Endothelial cell of umbilical vein (primary cell): Measurements from ENCODE around the gene ADIPOR2.

ENCODE experiments used
- EZH2 ChIP-seq: IDR thresholded peaks from 2 replicates; pipeline ENCODE4 v1.6.1; 2012; ENCODE audit warnings: borderline replicate concordance, low read depth, mild to moderate bottlenecking, moderate library complexity, low read length, inconsistent platforms; ENCODE audit not compliant: severe bottlenecking
- FOS ChIP-seq: IDR thresholded peaks from 2 replicates; pipeline ENCODE4 v1.6.1; 2011; ENCODE audit warnings: mild to moderate bottlenecking, low read length, moderate library complexity, borderline replicate concordance; ENCODE audit not compliant: insufficient read depth
- GATA2 ChIP-seq: IDR thresholded peaks from 2 replicates; pipeline ENCODE4 v1.7.0; 2011; ENCODE audit warnings: low read depth, mild to moderate bottlenecking, moderate library complexity, mixed read lengths, low read length; ENCODE audit not compliant: insufficient read length, insufficient read depth
- JUN ChIP-seq: IDR thresholded peaks from 2 replicates; pipeline ENCODE4 v1.6.1; 2011; ENCODE audit warnings: borderline replicate concordance, low read depth; ENCODE audit not compliant: insufficient read length, insufficient read depth
- MYC ChIP-seq: IDR thresholded peaks from one replicate; pipeline ENCODE4 v1.6.1; 2011; ENCODE audit warnings: mild to moderate bottlenecking, low read depth, low read length
- POLR2A ChIP-seq: IDR thresholded peaks from 2 replicates; pipeline ENCODE4 v1.6.1; 2012; ENCODE audit warnings: low read depth, mild to moderate bottlenecking, control low read depth, low read length
- POLR2AphosphoS5 ChIP-seq: IDR thresholded peaks from 2 replicates; pipeline ENCODE4 v1.6.1; 2012; ENCODE audit warnings: low read depth, mild to moderate bottlenecking, control low read depth, low read length, moderate library complexity; ENCODE audit not compliant: insufficient read depth
- TF ChIP-seq, protein P1 (sequence below), 2 donors: IDR thresholded peaks; 1 replicate in 1 of 2; 2 replicates in 1 of 2; pipeline ENCODE4 v1.5.1; 2011; ENCODE audit warnings: low read length in 2 of 2, mild to moderate bottlenecking in 2 of 2, moderate library complexity in 2 of 2, control low read depth in 1 of 2, inconsistent platforms in 1 of 2, low read depth in 1 of 2; ENCODE audit not compliant: insufficient read depth in 1 of 2; ENCODE audit errors: extremely low read depth in 1 of 2
- TF ChIP-seq, protein P2 (sequence below): IDR thresholded peaks from 2 replicates; pipeline ENCODE4 v1.6.1; 2011; ENCODE audit not compliant: insufficient read depth, insufficient read length

DNA sequence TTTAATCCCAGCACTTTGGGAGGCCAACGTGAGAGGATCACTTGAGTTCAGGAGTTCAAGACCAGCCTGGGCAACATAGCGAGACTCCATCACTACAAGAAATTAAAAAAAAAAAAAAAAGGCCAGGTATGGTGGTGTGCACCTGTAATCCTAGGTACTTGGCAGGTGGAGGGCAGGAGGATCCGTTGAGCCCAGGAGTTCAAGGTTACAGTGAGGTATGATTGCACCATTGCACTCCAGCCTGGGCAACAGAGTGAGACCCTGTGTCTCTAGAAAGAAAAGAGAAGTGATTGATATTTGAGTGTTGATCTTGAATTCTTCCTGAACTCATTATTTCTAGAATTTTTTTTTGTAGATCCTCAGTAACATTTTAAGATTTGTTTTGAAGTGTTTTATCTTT lies 59.4 kb downstream of the ADIPOR2 start:
- TF ChIP-seq POLR2A (no peak), FOS (no peak), POLR2AphosphoS5 (no peak), MYC (no peak), EZH2 (no peak), GATA2 (no peak), JUN (no peak)
- TF ChIP-seq, protein P1, sequence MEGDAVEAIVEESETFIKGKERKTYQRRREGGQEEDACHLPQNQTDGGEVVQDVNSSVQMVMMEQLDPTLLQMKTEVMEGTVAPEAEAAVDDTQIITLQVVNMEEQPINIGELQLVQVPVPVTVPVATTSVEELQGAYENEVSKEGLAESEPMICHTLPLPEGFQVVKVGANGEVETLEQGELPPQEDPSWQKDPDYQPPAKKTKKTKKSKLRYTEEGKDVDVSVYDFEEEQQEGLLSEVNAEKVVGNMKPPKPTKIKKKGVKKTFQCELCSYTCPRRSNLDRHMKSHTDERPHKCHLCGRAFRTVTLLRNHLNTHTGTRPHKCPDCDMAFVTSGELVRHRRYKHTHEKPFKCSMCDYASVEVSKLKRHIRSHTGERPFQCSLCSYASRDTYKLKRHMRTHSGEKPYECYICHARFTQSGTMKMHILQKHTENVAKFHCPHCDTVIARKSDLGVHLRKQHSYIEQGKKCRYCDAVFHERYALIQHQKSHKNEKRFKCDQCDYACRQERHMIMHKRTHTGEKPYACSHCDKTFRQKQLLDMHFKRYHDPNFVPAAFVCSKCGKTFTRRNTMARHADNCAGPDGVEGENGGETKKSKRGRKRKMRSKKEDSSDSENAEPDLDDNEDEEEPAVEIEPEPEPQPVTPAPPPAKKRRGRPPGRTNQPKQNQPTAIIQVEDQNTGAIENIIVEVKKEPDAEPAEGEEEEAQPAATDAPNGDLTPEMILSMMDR (IDR thresholded peaks at IDR 0.05; ENCODE audit: extremely low read depth in 1 of 2, insufficient read depth in 1 of 2, low read depth in 1 of 2, low read length in 2 of 2), result no peak
- TF ChIP-seq, protein P2, sequence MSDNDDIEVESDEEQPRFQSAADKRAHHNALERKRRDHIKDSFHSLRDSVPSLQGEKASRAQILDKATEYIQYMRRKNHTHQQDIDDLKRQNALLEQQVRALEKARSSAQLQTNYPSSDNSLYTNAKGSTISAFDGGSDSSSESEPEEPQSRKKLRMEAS, result no peak
